Renal cortex interstitium (tissue), 11 donors: ENCODE measurements around the gene HOXD12. TPM values are rescaled to one million over a fixed set of nuclear protein-coding genes. Genes with fewer than 3 reads are reported as not detected.

Source experiments
- DNase-seq, 11 donors: peaks; one replicate each; pipeline ENCODE4 v3.0.0-alpha.2; 2013; ENCODE audit warnings: low read depth in 9 of 11, low spot score in 4 of 11; ENCODE audit errors: extremely low read depth in 1 of 11
- polyA plus RNA-seq, 3 donors: library from polyadenylated mRNA; unstranded; fragments of 120-200 nt; gene quantifications; one replicate each; pipeline ENCODE4 v1.2.1, GENCODE V29; 2013; ENCODE audit not compliant: insufficient read length in 3 of 3

Gene HOXD12
- polyA plus RNA-seq, 3 donors, result 0.26 to 0.76 (median 0.62) TPM

- DNase-seq, result no peak
Measured at GRCh38 chr2:176138526-176138922, 38.9 kb downstream of the HOXD12 start.

- DNase-seq, result no peak
Measured at GRCh38 chr2:176138923-176139660, 39.5 kb downstream of the HOXD12 start.

- no peak for DNase-seq
Measured at GRCh38 chr2:176139661-176140512, 40.3 kb downstream of the HOXD12 start.

GRCh38 chr2:176140513-176141317 is 41.1 kb downstream of the HOXD12 start:
- DNase-seq, result peak in 3 of 11 donors; percentile 89 to 90 (median 90)

GRCh38 chr2:176142281-176142680 is 42.7 kb downstream of the HOXD12 start:
- DNase-seq, result no peak

GRCh38 chr2:176145085-176145969 is 45.7 kb downstream of the HOXD12 start:
- no peak for DNase-seq

- peak in 2 of 11 donors; percentile 64 to 71 for DNase-seq
Measured at GRCh38 chr2:176146101-176146500, 46.5 kb downstream of the HOXD12 start.

- no peak for DNase-seq
Measured at GRCh38 chr2:176146645-176147044, 47.0 kb downstream of the HOXD12 start.

GRCh38 chr2:176147210-176147799 is 47.7 kb downstream of the HOXD12 start:
- no peak for DNase-seq

- no peak for DNase-seq
Measured at GRCh38 chr2:176147800-176148496, 48.4 kb downstream of the HOXD12 start.

- no peak for DNase-seq
Measured at GRCh38 chr2:176148751-176149421, 49.3 kb downstream of the HOXD12 start.

GRCh38 chr2:176149481-176149938 is 49.9 kb downstream of the HOXD12 start:
- no peak for DNase-seq

- DNase-seq, result no peak
Measured at GRCh38 chr2:176149939-176150583, 50.5 kb downstream of the HOXD12 start.

- DNase-seq, result no peak
Measured at GRCh38 chr2:176150584-176151441, 51.2 kb downstream of the HOXD12 start.

- no peak for DNase-seq
Measured at GRCh38 chr2:176151442-176152287, 52.1 kb downstream of the HOXD12 start, which contains the start of gene HOXD4. HOXD4 (plus strand) TSS chr2:176151550; CDS start chr2:176151634, 84 bp downstream.
